Measurements from ENCODE around the gene ZNF565. TPM values are rescaled to one million over a fixed set of nuclear protein-coding genes. Genes with fewer than 3 reads are reported as not detected.
"Not testable (repeated sequence)": the region's sequence is repeated elsewhere in the genome, so short reads cannot be mapped to it uniquely, and the experiment has no call there.

Gene ZNF565
- total RNA-seq, 2 experiments from 2014 or later, result 2.0 to 2.1 TPM

DNA sequence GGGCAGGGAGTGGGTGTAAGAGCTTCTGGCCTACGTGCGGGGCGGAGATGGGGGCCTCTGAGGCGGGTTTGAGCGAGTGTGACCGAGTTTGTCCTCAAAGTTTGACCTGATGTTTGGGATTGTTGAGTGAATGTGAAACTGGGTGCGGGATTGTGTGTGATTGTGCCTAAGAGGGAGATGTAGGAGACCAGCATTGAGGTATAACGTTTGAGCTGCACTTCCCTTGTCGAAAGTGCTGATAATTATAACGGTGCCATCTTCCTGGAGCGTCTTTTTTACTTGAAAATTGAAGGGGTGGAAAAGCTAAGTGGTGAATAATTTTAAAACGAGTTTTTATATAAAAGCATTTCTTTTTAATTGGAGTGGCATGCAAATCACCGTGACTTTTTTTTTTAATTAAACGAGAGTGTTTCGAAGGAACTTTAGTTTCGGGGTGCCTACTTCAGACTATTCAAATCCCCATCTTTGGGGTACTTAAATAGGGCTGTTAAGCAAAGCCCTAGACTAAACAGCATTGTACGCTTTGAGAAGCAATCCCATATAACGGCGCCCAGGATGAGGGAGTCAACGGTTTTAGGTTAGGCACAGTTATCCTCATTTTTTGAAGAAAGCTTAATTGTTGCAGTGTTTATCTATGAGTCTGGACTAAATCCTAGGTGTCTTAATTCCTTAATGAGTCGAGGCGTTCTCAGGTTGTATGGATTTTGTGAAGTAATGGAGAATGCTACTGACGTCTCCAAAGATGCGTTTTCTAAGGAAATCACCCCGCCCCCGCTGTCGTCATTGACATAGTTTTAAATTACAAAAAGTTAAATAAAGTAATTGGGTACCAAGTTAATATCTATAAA is 1.0 kb upstream of the ZNF565 start:
- ChIA-PET CTCF (interaction anchor here (1.4 kb wide), 1 partner anchor 88 kb away, joined by 8 read pairs; no protein-coding TSS in a partner anchor), POLR2A (interaction anchor here (0.5 to 1.5 kb wide), 9 partner anchors 75 to 863 kb away, joined by 3 to 8 read pairs (median 3); partner anchors contain the start of genes POLR2I, ZFP82, ZNF260 and ZNF382)

DNA sequence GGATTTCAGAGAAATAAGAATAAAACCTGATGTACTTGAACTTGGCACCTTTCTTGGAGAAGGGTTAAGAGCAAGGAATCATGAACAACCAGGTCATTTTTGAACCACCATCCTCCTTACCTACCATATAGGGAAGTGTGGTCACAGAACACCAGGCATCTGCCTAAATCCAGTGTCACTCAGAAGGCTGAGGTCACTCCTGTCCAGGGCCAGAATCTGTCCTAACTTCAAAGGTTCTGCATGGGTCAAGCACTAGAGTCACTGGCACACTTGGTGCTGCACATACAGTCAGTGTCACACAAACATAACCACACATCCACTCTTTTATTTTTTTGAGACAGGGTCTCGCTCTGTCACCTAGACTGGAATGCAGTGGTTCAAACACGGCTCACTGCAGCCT is 1.6 kb downstream of the ZNF565 start:
- ChIA-PET POLR2A (no interaction called here), CTCF (interaction anchor here (0.7 kb wide), 1 partner anchor 1544 kb away, joined by 4 read pairs; no protein-coding TSS in a partner anchor)

DNA sequence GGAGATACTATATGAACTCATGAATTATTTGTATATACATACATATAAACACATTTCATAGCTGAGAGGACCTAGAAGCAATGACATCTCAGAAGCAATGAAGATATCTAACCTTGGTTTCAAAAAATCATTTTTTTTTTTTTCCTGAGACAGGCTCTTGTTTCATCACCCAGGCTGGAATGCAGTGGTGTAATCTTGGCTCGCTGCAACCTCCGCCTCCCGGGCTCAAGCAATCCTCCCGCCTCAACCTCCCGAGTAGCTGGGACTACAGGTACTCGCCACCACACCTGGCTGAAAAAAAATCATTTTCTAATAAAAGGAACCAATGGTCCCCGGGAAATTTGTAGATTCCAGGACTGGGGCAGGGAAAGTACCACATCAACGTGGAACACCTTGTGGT is 4.0 kb downstream of the ZNF565 start:
- ChIA-PET CTCF (no interaction called here), POLR2A (interaction anchor here (0.7 kb wide), 1 partner anchor 1384 kb away, joined by 6 read pairs; the partner anchor contains the start of genes ZNF540 and ZNF571)

DNA sequence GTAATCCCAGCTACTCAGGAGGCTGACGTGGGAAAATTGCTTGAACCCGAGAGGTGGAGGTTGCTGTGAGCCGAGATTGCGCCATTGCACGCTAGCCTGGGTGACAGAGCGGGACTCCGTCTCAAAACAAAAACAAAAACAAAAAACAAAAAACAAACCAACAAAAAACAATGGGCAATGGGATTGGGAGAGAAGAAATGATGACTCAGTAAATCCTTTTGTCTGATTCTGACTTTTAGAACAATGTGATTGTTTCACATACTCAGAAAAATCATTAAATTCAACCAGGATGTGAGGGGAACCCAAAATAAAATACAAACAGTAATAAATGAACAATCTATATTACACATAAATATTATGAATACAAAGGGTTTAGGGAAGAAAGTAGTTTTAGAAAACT is 5.1 kb downstream of the ZNF565 start:
- CTCF ChIA-PET, result interaction anchor here (0.6 kb wide), 1 partner anchor 153 kb away, joined by 3 read pairs; no protein-coding TSS in a partner anchor
- POLR2A ChIA-PET, result no interaction called here

DNA sequence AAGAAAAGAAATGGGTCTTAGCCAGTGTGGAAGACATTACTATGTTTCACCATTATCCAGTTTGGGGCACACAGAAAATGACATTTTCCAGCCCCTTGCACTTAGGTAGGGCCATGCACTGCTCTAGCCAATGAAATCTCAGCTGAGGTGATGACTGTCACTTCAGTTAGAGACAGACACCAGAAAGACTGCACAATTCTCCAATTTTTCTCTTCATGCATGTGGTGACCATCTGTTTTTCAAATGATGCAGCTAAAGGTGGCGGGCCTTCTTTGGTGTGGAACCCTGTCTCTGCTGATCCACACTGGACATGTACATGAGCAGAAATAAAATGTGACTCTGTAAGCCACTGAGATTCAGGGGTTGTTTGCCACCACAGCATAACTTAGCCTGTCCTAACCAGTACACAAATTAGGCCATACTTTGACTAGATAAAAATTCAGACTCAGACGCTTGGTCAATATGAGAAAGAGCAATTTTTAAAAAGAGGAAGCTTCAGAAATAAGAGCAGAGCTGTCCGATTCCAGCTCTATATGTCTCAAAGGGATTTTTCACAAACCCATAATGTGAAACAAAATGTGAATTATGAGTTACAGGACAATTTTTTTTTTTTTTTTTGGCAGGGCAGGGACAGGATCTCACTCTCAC is 6.7 kb downstream of the ZNF565 start:
- ChIA-PET POLR2A (no interaction called here), CTCF (interaction anchor here (0.6 kb wide), 1 partner anchor 1716 kb away, joined by 3 read pairs; no protein-coding TSS in a partner anchor)

DNA sequence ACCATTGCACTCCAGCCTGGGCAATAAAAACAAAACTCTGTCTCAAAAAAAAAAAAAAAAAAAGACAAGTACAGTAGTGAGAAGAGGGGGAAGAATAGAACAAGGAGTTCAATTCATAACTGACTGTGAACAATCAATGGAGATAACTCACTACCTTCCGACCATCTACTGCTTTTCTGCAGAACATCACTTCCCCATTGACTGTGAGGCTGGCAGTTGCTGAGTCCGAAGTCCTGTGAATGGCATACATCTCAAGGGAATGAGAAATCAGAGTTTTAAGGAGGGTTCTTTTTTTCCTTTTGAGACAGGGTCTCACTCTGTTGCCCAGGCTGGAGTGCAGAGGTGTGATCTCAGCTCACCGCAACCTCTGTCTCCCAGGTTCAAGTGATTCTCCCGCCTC is 11.2 kb downstream of the ZNF565 start:
- CTCF ChIA-PET, result no interaction called here

DNA sequence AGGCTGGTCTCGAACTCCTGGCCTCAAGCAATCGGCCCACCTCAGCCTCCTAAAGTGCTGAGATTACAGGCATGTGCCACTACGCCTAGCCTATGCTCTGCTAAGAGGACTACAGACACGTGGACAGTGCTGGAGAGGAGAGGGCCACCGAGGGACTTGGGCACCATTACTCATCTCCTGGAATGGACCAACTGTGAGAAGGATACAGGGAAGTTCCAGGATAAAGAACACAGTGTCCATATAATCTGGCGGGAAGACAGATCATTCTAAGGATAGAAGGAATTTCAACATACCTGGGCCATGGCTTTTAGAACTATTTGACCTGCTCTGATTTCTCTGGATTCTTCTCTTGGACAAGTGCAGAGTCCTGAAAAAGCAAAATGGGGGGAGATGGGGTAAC is 12.8 kb downstream of the ZNF565 start:
- POLR2A ChIA-PET, result no interaction called here
- CTCF ChIA-PET, result interaction anchor here (0.9 kb wide), 1 partner anchor 21 kb away, joined by 5 read pairs; no protein-coding TSS in a partner anchor

More for the DNA sequence above, 11.2 kb downstream of the ZNF565 start:
- POLR2A ChIA-PET, result interaction anchor here (0.6 kb wide), 1 partner anchor 60 kb away, joined by 3 read pairs; no protein-coding TSS in a partner anchor

DNA sequence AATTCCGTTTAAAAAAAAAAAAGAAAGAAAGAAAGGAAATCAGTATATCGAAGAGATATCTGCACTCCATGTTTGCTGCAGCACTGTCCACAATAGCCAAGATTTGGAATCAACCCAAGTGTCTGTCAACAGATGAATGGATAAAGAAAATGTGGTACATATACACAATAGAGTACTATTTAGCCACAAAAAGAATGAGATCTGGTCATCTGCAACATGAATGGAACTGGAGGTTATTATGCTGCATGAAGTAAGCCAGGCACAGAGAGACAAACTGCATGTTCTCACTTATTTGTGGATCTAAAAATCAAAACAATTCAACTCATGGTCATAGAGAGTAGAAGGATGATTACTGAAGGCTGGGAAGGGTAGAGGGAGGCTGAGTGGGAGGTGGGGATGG is 16.3 kb downstream of the ZNF565 start:
- ChIA-PET CTCF (no interaction called here), POLR2A (no interaction called here)

DNA sequence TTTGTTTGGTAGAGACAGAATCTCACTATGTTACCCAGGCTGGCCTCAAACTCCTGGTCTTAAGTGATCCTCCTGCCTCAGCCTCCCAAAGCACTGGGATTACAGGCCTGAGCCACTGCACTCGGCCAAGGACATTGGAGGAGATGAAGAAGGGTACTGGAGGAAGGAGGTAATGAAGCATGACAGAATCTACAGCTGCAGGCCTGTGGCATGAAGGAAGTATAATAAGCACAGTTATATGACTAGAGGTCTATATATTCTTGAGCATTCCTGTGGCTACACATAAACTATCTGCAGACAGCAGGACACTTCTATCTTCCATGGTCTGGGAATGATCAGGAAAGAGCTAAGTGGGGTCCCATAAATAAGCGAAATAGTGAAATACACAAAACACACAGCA is 18.2 kb downstream of the ZNF565 start:
- CTCF ChIA-PET, result interaction anchor here (0.7 kb wide), 1 partner anchor 38 kb away, joined by 3 read pairs; no protein-coding TSS in a partner anchor
- POLR2A ChIA-PET, result no interaction called here

DNA sequence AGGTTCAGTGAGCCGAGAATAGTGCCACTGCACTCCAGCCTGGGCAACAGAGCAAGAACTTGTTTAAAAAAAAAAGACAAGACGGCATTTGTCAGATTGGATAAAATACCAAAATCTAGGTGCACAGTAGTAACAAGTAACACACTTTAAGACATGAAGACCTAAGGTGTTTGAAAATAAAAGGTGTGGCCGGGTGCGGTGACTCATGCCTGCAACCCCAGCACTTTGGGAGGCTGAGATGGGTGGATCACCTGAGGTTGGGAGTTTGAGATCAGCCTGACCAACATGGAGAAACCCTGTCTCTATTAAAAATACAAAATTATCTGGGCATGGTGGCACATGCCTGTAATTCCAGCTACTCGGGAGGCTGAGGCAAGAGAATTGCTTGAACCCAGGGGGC is 27.7 kb downstream of the ZNF565 start:
- CTCF ChIA-PET, POLR2A ChIA-PET: not testable (repeated sequence)

DNA sequence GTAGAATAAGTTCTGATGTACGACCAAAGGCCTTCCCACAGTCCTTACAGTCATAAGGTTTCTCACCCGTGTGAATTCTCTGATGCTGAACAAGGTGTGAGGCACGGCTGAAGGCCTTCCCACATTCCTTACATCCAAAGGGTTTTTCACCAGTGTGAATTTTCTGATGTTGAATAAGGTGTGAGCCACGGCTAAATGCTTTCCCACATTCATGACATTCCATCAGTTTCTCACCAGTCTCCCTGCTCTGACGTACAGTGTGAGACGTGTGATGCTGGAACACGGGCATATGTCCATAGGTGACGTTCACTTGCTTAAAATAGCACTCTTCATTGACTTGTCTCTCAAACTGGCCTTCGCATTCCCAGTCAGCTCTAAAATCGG is 31.2 kb downstream of the ZNF565 start:
- ChIA-PET POLR2A (no interaction called here), CTCF (no interaction called here)

DNA sequence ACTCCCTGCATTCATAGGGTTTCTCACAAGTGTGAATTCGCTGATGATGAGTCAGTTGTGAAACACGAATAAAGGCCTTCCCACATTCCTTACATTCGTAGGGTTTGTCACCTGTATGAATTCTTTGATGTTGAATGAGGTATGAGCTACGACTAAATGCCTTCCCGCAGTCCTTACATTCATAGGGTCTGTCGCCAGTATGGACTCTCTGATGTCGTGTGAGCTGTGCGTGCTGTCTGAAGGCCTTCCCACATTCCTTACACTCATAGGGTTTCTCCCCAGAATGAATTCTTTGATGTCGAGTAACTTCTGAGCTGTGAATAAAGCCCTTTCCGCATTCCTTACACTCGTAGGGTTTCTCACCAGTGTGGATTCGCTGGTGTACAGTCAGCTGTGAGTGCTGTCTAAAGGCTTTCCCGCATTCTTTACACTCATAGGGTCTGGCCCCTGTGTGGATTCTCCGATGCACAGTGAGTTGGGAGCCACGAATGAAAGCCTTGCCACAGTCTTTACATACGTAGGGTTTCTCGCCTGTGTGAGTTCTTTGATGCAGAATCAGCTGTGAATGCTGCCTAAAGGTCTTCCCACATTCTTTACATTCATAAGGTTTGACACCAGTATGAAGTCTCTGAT is 31.7 kb downstream of the ZNF565 start:
- ChIA-PET CTCF (no interaction called here), POLR2A (no interaction called here)

DNA sequence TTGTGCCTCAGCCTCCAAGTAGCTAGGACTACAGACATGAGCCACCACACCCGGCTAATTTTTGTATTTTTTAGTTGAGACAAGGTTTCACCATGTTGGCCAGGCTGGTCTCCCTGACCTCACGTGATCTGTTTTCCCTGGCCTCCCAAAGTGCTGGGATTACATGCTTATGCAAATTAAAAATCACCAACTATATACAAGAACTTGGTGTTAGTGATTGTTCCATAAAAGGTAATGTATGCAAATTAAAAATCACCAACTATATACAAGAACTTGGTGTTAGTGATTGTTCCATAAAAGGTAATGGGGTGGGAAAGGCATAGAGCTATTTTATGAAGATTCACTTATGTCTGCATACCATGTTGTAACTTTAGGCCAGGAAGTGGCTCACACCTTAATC is 35.4 kb downstream of the ZNF565 start:
- CTCF ChIA-PET, result interaction anchor here (2.8 kb wide), 1 partner anchor 51 kb away, joined by 10 read pairs; no protein-coding TSS in a partner anchor
- POLR2A ChIA-PET, result not testable (repeated sequence)

DNA sequence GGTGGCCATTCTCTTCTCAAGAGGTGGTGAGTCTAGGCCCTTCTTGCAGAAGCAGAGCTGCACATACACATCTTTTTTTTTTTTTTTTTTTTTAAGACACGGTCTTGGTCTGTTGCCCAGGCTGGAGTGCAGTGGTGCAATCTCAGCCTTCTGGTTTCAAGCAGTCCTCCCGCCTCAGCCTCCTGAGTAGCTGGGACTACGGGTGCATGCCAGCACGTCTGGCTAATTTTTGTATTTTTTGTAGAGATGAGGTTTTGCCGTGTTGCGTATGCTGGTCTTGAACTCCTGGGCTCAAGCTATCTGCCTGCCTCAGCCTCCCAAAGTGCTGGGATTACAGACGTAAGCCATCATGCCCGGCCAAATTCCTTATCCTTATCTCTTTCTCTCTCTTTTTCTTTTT is 40.6 kb downstream of the ZNF565 start:
- POLR2A ChIA-PET, result not testable (repeated sequence)
- CTCF ChIA-PET, result interaction anchor here (0.7 to 2.2 kb wide), 3 partner anchors 10 to 98 kb away, joined by 3 to 6 read pairs (median 3); no protein-coding TSS in a partner anchor

DNA sequence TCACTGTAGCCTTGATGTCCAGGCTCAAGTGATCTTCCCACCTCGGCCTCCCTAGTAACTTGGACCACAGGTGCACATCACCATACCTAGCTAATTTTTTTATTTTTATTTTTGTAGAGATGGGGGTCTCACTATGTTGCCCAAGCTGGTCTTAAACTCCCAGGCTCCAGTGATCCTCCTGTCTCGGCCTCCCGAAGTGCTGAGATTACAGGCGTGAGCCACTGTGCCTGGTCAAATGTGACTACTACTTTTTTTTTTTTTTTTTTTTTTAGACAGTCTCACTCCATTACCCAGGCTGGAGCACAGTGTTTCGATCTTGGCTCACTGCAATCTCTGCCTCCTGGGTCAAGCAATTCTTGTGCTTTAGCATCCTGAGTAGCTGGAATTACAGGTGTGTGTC is 41.6 kb downstream of the ZNF565 start:
- ChIA-PET CTCF (interaction anchor here (0.7 kb wide), 1 partner anchor 1117 kb away, joined by 3 read pairs; no protein-coding TSS in a partner anchor), POLR2A (no interaction called here)

DNA sequence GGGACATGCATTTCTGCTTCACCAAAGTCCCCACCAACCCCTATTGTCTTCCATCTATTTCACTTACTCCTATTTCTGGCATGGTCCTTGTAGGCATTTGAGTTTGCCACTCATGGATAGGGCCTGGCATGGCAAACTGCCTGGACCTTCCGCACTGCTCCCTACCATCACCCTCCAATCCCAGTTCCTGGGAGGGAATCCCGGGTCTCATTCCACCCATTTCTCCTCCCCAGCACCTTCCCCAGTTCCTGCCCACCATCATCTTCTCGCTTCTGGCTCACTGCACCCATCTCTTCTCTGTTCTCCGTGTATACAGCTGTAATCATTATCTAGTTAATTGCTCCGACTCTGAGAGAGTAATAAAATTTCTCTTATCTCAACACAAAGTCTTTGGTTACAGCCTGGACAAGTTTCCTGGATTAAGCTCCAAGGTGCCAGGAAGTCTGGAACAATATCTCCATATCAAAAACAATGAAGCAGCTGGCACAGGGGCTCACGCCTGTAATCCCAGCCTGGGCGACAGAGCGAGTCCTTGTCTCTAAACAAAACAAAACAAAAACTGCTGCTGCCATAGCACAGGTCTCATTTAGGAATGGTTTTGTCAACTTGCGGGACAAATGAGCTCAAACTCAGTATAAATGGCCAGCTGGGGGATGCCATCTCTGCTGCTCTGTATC is 45.2 kb downstream of the ZNF565 start:
- CTCF ChIA-PET, result interaction anchor here (6.1 kb wide), 1 partner anchor 41 kb away, joined by 27 read pairs; no protein-coding TSS in a partner anchor

DNA sequence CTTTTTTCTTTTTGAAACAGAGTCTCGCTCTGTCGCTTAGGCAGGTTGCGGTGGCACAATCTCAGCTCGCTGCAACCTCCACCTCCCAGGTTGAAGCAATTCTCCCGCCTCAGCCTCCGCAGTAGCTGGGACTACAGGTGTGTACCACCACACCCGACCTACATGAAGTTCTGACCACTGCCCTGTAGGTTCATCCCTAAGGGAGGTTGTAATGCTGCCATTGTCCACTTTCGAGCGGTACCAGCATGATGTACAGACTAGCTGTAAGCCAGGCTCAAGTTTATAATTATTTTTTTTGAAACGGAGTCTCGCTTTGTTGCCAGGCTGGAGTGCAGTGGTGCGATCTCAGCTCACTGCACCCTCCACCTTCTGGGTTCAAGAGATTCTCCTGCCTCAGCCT is 50.7 kb downstream of the ZNF565 start:
- POLR2A ChIA-PET, result no interaction called here
- CTCF ChIA-PET, result interaction anchor here (1.5 kb wide), 1 partner anchor 11 kb away, joined by 3 read pairs; no protein-coding TSS in a partner anchor

More for the DNA sequence above, 45.2 kb downstream of the ZNF565 start:
- POLR2A ChIA-PET, result interaction anchor here (1.2 kb wide), 1 partner anchor 54 kb away, joined by 3 read pairs; the partner anchor contains the start of gene TBCB

DNA sequence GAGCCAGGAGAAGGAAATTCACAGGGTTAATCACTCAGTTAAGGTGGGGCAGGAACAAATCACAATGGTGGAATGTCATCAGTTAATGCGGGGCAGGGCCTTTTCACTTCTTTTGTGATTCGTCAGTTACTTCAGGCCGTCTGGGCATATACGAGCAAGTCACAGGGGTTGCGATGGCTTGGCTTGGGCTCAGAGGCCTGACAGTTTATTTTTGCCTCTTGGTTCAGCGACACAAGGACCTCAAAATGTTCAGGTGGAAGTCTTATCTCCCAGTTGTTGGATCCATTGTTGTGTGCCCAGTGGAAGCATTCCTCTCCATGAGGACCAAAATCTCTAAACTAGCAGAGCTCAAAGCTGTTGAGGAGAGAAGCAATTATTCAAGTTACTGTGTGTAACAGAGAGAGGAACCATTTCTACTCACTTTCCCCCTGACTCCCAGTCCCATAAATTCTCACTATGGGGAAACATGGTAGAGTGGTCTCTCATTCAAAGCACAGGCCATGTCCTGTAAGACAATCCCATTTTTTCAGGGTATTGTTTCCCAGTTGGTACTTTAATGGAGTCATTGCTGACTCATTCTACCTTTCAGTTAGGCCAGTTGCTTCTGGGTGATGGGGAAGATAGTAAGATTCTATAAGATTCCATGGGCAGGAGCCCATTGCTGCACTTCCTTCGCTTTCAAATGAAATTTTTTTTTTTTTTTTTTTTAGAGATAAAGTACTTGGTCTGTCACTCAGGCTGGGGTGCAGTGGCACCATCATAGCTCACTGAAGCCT is 53.5 kb downstream of the ZNF565 start:
- POLR2A ChIA-PET, result no interaction called here
- CTCF ChIA-PET, result no interaction called here
